Measurements from ENCODE around the gene GPATCH8.
"Not testable (repeated sequence)": the region's sequence is repeated elsewhere in the genome, so short reads cannot be mapped to it uniquely, and the experiment has no call there.

The GPATCH8 gene

DNA sequence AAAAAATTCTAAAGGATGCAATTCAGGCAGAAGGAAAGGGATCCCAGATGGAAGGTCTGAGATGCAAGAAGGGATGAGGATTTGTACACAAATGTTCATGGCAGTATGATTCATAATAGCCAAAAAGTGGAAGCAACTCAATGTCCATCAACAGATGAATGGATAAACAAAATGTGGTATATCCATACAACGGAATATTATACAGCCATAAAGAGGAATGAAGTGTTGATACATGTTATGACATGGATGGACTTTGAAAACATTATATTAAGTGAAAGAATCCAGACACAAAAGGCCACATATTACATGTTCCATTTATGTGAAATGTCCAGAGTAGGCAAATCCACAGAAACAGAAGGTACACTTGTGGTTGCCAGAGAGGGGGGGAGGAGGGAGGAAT is 23.9 kb upstream of the GPATCH8 start:
- DNase-seq (ENCODE audit: low spot score) = no peak

GRCh38 chr17:44523672-44523972 is 20.4 kb upstream of the GPATCH8 start:
- no peak for DNase-seq (ENCODE audit: low spot score)

DNA sequence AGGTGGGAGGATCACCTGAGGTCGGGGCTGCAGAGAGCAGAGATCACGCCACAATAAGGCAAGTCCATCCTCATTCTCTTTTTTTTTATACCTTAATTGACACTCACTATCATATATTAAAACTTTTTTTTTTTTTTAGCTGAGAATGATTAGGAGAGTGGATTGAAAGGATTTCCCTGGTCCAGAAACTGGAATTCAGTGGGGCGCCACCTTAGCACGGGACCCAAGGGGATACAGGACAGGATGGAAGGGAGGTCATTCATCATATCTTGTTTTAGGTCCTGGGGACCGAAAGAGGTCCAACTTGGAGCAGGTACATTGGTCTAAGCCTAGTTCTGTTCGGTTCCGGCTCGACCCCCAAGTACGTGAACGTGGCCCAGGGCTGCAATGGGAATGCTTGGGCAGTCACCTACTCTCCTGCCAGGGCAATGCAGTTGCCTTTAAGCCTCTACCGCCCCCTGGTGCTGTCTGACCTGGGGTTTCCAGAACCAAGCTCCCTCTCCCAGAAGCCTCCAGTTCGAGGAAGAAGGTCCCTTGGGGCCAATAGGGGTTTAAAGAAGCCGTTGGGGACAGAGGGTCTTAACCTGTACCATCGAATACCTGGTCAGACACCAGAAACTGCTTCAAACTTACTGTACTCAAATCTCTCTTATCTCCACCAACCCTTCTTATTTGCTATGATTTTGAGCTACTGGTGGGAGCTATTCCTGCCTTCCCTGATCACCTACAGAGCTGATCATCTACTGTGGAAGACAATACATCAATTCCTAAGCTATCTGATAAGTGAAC is 19.9 kb upstream of the GPATCH8 start:
- peak; percentile 89 for DNase-seq (ENCODE audit: low spot score)

DNA sequence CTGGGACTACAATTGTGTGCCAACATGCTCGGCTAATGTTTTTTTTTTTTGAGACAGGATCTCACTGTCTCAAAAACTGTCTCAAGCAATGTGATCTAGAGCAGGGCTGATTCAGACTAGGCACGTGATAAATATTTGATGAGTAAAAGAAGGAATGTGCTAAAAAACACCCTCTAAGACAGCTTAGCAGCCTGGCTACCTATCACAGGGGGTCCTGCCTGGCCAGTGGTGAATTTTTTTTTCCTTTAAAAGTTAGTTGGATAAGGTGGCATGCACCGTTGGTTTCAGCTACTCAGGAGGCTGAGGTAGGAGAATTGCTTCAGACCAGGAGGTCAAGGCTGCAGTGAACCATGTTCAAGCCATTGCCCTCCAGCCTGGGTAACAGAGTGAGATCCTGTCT is 14.8 kb upstream of the GPATCH8 start:
- no peak for DNase-seq (ENCODE audit: low spot score)

GRCh38 chr17:44511241-44512134 is 8.3 kb upstream of the GPATCH8 start:
- DNase-seq (ENCODE audit: low spot score) = not testable (repeated sequence)

- DNase-seq (ENCODE audit: low spot score) = not testable (repeated sequence)
Measured at GRCh38 chr17:44506939-44507604, 3.9 kb upstream of the GPATCH8 start.

DNA sequence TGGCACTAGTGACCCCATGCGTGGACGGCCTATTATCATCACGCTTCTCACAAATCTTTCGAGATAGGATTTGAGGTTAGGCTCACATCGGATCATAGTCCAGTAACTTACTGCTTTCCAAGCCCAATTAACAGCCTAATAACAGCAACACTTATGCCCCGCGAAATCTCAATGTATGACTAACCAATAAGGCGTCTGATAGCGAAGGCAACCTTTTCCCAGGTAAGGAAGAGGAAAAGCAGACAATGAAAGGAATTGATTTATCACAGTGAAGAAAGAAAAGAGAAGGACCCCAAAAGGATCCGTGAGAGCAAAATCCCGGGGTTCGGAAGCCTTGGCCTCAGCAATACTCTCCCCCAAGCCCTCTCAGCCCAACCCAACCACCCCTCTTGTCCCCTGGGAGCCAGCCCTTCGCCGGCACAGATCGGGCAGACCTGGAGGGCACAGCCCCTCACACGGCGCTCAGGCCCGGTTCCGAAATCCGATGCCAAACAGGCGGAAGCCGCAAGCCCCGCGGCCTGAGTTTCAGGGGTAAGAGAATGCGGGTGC is 534 bp downstream of the GPATCH8 start:
- peak; percentile 74 for DNase-seq (ENCODE audit: low spot score)

DNA sequence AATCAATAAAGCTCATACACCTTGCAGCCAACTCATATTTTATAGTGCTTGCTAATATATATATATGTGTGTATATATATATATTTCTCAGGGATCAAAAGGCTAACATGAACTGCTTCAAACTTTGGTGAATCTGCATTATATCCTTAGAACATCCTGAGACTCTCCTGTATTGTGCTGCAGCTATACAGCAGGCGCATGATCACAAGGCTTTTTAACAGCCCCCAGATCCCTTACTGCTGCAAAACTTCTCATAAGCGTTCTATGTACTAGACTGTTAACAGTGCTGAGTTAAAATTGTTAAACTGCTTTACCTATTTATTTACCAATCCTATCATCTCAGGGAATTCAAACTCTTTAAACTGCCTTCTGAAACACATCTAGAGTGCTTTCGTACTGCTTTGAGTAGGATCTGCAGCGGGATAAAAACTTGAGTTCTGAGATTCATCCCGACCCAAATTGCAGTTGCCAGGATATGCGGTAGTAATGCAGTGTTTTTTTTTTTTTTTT is 1.3 kb downstream of the GPATCH8 start:
- DNase-seq (ENCODE audit: low spot score) = no peak

DNA sequence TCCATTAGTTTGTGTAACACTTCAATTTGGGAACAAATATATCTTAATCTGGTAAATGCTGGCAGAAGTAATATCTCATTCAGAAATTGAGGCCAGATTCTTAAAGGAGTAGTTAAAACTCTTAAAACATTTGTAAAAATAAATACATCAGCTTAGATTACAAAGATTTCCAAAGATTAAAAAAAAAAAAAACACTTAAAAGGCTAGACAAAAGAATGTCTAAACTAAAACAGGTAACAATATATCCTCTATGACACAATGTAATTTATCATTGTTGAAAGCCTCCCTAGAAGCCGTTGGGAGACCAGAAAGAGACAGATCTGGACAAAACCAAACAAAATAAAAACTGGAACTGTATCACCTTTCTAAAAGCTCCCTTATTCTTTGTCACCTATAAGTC is 3.5 kb downstream of the GPATCH8 start:
- DNase-seq (ENCODE audit: low spot score) = no peak

- no peak for DNase-seq (ENCODE audit: low spot score)
Measured at GRCh38 chr17:44496815-44497214, 6.4 kb downstream of the GPATCH8 start.

GRCh38 chr17:44493339-44493738 is 9.9 kb downstream of the GPATCH8 start:
- DNase-seq (ENCODE audit: low spot score) = no peak

- no peak for DNase-seq (ENCODE audit: low spot score)
Measured at GRCh38 chr17:44492706-44493272, 10.4 kb downstream of the GPATCH8 start.

DNA sequence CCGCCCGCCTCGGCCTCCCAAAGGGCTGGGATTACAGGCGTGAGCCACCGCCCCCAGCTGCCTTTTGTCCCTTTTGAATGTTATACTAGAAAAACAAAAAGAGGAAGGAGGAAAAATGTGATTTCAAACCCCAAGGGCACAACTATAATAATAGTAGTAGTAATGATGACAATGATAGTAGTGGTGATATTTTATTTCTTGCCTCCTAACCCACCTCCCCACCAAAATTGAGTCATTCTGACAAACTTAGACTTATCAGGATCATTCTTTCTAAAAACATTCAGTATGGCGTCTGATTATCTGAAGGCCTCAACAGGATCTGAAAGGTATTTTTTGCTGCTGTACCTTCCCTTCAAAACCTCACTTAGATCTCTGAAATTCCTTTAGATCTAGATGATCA is 13.6 kb downstream of the GPATCH8 start:
- DNase-seq (ENCODE audit: low spot score) = no peak

DNA sequence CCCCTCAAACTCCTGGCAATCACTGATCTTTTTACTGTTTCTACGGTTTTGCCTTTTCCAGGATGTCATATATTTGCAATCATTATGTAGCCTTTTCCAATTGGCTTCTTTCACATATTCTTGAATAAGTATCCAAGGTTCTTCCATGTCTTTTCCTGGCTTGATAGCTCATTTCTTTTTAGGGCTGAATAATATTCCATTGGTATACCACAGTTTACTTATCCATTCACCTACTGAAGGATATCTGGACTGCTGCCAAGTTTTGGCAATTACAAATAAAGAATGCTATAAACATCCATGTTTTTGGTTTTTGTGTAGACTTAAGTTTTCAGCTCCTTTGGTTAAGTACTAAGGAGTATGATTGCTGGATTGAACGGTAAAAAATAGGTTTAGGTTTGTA is 16.0 kb downstream of the GPATCH8 start:
- DNase-seq (ENCODE audit: low spot score) = no peak

GRCh38 chr17:44473367-44473766 is 29.8 kb downstream of the GPATCH8 start:
- no peak for DNase-seq (ENCODE audit: low spot score)

- no peak for DNase-seq (ENCODE audit: low spot score)
Measured at GRCh38 chr17:44469676-44470075, 33.5 kb downstream of the GPATCH8 start.

DNA sequence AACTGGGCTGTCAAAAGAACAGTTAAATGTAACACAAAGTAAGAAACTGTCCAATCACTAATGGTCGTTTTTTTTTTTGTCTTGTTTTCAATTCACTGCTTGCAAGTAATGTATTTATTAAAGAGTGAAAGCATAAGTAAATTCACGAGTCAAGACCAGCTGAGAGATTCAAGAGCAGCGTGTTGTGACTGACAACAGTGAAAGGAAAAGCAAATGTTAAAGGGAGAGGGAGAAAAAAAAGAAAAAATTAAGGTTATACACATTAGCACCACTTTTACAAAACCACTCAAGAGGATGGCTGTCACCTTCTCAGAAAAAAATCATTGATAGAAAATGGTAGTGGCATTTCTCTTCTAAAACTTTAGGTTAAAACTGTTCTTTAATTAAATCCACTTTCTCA is 36.1 kb downstream of the GPATCH8 start:
- DNase-seq (ENCODE audit: low spot score) = no peak

GRCh38 chr17:44466339-44466738 is 36.9 kb downstream of the GPATCH8 start:
- no peak for DNase-seq (ENCODE audit: low spot score)

DNA sequence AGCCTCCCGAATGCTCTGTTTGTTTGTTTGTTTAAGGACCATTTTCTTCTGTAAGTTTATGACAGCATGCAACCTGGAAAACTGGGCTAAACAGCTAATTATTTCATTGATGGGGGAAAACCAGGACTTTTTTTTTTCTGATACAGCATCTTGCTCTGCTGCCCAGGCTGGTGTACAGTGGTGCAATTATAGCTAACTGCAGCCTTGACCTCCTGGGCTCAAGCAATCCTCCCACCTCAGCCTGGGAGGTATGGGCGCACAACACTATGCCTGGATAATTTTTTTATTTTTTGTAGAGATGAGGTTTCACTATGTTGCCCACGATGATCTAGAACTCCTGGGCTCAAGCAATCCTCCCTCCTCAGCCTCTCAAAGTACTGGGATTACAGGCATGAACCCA is 37.3 kb downstream of the GPATCH8 start:
- DNase-seq (ENCODE audit: low spot score) = no peak

GRCh38 chr17:44465276-44465675 is 37.9 kb downstream of the GPATCH8 start:
- no peak for DNase-seq (ENCODE audit: low spot score)

GRCh38 chr17:44464037-44464436 is 39.2 kb downstream of the GPATCH8 start:
- DNase-seq (ENCODE audit: low spot score) = no peak

- peak; percentile 29 for DNase-seq (ENCODE audit: low spot score)
Measured at GRCh38 chr17:44451832-44452231, 51.4 kb downstream of the GPATCH8 start.

All from D341Med (cell line).